Caki2 (cell line): ENCODE data around the gene BCR. TPM values are rescaled to one million over a fixed set of nuclear protein-coding genes. Genes with fewer than 3 reads are reported as not detected.
"Not testable (repeated sequence)": the region's sequence is repeated elsewhere in the genome, so short reads cannot be mapped to it uniquely, and the experiment has no call there.

ENCODE experiments used
- DNase-seq: peaks from one replicate; pipeline ENCODE4 v3.0.0-alpha.2; 2015; ENCODE audit warnings: low read depth
- in situ Hi-C: cut with HindIII; loops from 2 replicates; pipeline ENCODE4 v1.10.0; 2016; ENCODE audit warnings: low sequenced_read_pairs, low pct_unique_long_range_greater_than_20kb, mixed read lengths
- total RNA-seq: library from RNA; depleted of rRNA; stranded (reverse); fragments of >200 nt; shearing (Covaris generic); gene quantifications from 2 replicates; pipeline ENCODE4 v1.2.3, GENCODE V29; 2014; ENCODE audit warnings: low replicate concordance

The BCR gene
- total RNA-seq, 1 experiment from 2014 or later = 41.9 TPM

GRCh38 chr22:23302171-23303002 is 122.1 kb downstream of the BCR start:
- no peak for DNase-seq
- in situ Hi-C loops = no loop called here

GRCh38 chr22:23305321-23305910 is 125.1 kb downstream of the BCR start:
- DNase-seq = no peak
- in situ Hi-C loops = no loop called here

DNA sequence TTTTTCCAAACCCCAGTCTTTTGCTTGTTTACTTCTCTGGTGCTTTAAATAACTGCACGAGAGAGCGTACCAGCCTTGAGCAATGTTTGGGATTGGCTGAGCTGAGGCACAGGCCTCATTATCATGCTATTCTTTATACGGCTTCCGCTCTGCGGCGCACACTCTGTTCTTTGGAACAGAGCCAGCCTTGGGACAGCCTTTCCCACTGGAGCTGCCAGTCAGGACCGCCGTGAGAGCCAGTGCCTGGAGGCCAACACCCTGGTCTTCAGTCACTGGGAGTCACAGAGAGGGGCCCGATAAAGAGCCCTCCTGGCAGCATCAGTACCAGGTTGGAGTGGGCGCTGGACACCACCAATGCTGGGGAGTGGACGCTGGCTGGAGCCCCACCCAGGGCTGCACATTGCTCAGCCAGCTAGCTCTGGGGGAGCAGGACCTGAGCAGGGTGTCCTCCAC is 125.6 kb downstream of the BCR start:
- in situ Hi-C loops = no loop called here
- DNase-seq = no peak

DNA sequence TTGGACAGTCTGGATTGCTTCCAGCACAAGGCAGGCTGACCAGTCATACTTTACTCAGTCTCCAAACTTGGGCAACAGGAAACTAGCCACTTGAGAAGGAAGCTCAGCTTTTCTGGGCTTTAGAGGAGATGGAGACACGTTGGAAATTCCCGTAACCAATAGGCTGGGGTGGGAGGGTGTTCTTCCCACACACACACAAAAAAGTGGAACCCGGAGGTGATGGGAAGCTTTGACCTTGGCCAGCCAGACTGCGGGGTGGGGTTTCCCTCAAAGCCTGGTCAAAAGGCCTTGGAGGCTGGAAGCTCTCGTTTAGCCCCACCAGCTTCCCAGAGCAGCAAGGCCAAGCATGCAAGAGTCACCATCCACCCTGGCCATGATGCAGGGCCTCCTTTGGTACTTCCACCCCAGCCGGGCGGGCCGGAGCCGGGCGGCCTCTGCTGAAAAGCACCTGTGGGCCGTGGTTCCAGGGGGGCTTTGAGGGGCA is 126.2 kb downstream of the BCR start:
- in situ Hi-C loops = no loop called here
- DNase-seq = no peak

- DNase-seq = no peak
- in situ Hi-C loops = no loop called here
Observed at GRCh38 chr22:23306926-23307325, 126.6 kb downstream of the BCR start.

GRCh38 chr22:23307511-23307910 is 127.2 kb downstream of the BCR start:
- in situ Hi-C loops = not testable (repeated sequence)

GRCh38 chr22:23309261-23309660 is 129.0 kb downstream of the BCR start:
- DNase-seq, in situ Hi-C loops: not testable (repeated sequence)

More at GRCh38 chr22:23307511-23307910, 127.2 kb downstream of the BCR start:
- not testable (repeated sequence) for DNase-seq

DNA sequence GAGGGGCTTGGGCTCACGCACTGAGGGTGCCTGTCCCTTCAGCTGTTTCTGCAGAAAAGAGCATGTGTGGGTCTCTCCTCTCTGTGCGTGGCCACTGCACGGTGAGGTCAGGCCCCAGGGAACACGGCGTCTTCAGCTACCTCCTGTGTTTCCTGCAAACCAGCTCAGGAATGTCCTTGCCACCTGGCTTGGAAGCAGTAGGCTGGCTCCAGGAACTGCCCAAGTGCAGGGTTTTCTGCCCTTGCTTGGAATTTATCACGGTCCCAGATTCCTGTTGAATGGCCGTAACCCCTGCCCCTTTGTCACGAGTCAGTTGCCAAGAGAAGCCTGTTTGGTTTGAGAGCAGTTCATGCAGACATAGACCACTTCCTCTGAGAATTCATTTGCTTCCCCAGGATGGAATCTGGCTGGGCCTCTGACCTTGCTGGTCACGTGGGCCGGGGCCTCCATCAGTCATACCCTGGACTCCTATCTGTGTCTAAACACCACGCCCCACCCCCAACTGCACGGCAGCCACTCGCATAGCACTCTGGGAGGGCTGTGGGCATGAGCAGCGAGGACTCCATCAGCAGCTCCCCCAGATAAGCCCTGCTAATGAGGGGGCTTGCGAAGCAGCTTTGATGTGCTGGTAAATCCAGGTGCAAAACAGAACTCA is 130.3 kb downstream of the BCR start:
- in situ Hi-C loops, DNase-seq: not testable (repeated sequence)

- in situ Hi-C loops, DNase-seq: not testable (repeated sequence)
Observed at GRCh38 chr22:23311635-23312420, 131.5 kb downstream of the BCR start.

- no peak for DNase-seq
- in situ Hi-C loops = no loop called here
Observed at GRCh38 chr22:23313791-23314567, 133.7 kb downstream of the BCR start.

- in situ Hi-C loops = no loop called here
- DNase-seq = peak; percentile 77
Observed at GRCh38 chr22:23315341-23315917, 135.1 kb downstream of the BCR start.

- DNase-seq, in situ Hi-C loops: not testable (repeated sequence)
Observed at GRCh38 chr22:23316596-23316995, 136.3 kb downstream of the BCR start.

DNA sequence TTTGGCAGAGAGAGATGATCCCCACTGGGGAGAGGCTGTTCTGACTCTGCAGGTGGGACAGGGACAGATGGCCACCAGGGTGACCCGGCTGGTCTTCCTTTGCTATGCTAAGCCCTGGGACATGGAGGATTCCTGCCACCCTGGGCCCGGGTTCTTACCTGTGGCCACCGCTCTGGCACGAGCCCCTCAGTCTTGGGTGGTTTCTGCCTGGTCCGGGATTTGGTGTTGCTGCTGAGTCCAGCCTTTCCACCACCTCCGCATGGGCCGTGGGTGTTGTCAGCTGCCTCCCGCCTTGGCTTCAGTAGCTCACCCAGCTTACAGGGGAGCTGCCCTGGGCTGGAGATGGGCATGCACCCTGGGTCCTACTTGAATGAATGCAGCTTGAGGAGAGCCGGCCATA is 138.0 kb downstream of the BCR start:
- in situ Hi-C loops, DNase-seq: not testable (repeated sequence)

- DNase-seq, in situ Hi-C loops: not testable (repeated sequence)
Observed at GRCh38 chr22:23322497-23323080, 142.3 kb downstream of the BCR start.

DNA sequence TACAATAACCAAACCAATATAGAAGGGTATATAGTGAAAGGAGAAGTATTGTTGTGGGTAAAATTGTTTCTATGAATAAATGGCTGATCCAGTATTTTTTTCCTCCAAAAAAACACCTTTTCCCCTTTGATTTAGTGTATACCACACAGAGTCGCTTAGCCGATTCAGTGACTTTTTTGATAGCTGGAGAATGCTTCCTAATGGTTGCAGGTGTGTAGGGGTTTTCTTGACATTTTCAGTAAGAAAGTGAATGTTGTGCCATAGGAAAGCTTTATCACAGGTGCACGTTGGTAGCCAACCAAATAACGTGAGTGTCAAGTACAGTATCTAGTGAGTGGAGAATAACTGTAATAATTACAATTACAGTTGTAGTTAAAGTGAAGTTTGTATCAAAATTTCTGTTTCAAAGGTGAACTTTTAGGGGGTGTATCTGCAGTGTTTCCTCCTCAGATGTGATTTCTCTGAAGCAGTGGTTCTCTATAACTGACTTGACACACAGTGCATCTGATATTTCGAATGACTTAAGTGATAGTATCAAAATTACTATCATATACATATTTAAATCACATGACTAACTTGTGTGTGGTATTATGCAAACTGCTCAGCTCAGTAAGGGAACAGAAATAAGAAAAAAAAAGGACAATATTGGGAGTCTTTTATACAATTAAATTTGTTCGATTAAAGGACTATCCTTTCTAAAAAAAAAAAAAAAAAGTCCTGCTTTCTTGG is 143.8 kb downstream of the BCR start:
- in situ Hi-C loops, DNase-seq: not testable (repeated sequence)

DNA sequence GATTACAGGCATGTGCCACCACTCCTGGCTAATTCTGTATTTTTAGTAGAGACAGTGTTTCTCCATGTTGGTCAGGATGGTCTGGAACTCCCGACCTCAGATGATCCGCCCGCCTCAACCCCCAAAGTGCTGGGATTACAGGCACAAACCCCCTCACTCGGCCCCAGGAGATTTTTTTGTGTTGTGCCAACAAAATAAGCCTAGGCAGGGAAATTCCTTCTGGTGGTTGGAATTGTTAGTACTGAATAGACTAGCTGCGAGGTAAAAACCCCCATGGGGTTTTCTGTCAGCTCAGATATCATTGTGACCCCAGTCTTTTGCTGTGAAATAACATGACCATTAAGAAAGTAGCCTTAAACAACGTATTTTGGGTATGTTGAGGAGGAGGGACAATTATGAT is 144.9 kb downstream of the BCR start:
- in situ Hi-C loops = no loop called here
- DNase-seq = no peak
